HEK293 (cell line): ENCODE data around the gene STARD9.
"Not testable (repeated sequence)": the region's sequence is repeated elsewhere in the genome, so short reads cannot be mapped to it uniquely, and the experiment has no call there.

ENCODE experiments used
- CTCF ChIA-PET: fragments of 350-600 bp; formaldehyde crosslinking; extraction: SDS; loops from one replicate; lab custom pipeline; 2021; ENCODE audit warnings: antibody characterized with exemption; lab: Yijun Ruan, JAX
- POLR2A ChIA-PET: fragments of 300-600 bp; formaldehyde crosslinking; extraction: SDS; loops from one replicate; lab custom pipeline; 2020; ENCODE audit warnings: antibody characterized with exemption, inconsistent platforms; lab: Yijun Ruan, JAX
- H3K27ac ChIP-seq: fragments of 200-500 bp; sonication (Bioruptor generic); 2 replicates; pipeline ENCODE4 v1.5.1; 2014; ENCODE audit warnings: low read depth, low read length, control low read depth, inconsistent platforms; ENCODE audit errors: extremely low read depth
- H3K36me3 ChIP-seq, 2 experiments: fragments of 200-500 bp in 1 of 2; sonication (Bioruptor generic) in 1 of 2; 1 replicate in 1 of 2; 2 replicates in 1 of 2; pipeline ENCODE4 v1.5.1; 2014 to 2017; ENCODE audit warnings: inconsistent platforms in 2 of 2, low read length in 2 of 2; ENCODE audit not compliant: control insufficient read depth in 2 of 2, insufficient read depth in 1 of 2
- H3K4me1 ChIP-seq: fragments of 200-500 bp; sonication (Bioruptor generic); 2 replicates; pipeline ENCODE4 v1.5.1; 2014; ENCODE audit warnings: mild to moderate bottlenecking, low read length, inconsistent platforms; ENCODE audit not compliant: control insufficient read depth, insufficient read depth
- H3K4me3 ChIP-seq: 2 replicates; pipeline ENCODE4 v1.5.1; 2011; ENCODE audit warnings: low read depth, mild to moderate bottlenecking, control low read depth, low read length, moderate library complexity
- H3K9me3 ChIP-seq: fragments of 200-500 bp; sonication (Bioruptor generic); 2 replicates; pipeline ENCODE4 v1.5.1; 2014; ENCODE audit warnings: low read depth, low read length, inconsistent platforms; ENCODE audit not compliant: control insufficient read depth, insufficient read depth
- ZNF529 ChIP-seq: fragments of 450-650 bp; formaldehyde crosslinking; IDR thresholded peaks from 2 replicates; pipeline ENCODE4 v1.5.1; 2017; ENCODE audit warnings: missing genetic modification characterization, missing biosample characterization; ENCODE audit not compliant: insufficient replicate concordance
- TF ChIP-seq, protein P1 (sequence below): fragments of 450-650 bp; formaldehyde crosslinking; IDR thresholded peaks from 2 replicates; pipeline ENCODE4 v1.5.1; 2016; ENCODE audit warnings: missing biosample characterization, missing genetic modification characterization

The STARD9 gene

DNA sequence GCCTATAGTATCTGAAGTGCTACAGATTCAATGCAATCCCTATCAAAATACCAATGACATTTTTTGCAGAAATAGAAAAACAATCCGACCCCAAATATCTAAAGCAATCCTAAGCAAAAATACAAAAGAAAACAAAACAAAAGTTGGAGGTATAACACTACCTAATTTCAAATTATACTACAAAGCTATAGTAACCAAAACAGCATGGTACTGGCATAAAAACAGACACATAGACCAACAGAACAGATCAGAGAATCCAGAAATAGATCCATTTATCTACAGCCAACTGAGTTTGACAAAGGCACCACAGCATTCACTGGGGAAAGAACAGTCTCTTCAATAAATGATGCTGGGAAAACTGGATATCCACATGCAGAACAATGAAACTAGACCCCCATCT, 185.4 kb downstream of the STARD9 start (continued):
- TF ChIP-seq, protein P1, sequence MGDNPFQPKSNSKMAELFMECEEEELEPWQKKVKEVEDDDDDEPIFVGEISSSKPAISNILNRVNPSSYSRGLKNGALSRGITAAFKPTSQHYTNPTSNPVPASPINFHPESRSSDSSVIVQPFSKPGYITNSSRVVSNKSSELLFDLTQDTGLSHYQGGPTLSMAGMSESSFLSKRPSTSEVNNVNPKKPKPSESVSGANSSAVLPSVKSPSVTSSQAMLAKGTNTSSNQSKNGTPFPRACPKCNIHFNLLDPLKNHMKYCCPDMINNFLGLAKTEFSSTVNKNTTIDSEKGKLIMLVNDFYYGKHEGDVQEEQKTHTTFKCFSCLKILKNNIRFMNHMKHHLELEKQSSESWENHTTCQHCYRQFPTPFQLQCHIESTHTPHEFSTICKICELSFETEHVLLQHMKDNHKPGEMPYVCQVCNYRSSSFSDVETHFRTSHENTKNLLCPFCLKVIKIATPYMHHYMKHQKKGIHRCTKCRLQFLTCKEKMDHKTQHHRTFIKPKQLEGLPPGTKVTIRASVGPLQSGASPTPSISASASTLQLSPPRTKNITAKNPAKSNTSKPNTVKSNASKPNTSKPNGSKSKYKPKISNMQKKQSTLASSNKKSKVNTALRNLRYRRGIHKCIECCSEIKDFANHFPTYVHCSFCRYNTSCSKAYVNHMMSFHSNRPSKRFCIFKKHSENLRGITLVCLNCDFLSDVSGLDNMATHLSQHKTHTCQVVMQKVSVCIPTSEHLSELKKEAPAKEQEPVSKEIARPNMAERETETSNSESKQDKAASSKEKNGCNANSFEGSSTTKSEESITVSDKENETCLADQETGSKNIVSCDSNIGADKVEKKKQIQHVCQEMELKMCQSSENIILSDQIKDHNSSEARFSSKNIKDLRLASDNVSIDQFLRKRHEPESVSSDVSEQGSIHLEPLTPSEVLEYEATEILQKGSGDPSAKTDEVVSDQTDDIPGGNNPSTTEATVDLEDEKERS = peak; percentile 77; the same call in 1 of the 2 replicates

- H3K4me3 ChIP-seq, H3K36me3 ChIP-seq, H3K4me1 ChIP-seq, H3K27ac ChIP-seq, H3K9me3 ChIP-seq, POLR2A ChIA-PET, CTCF ChIA-PET: not testable (repeated sequence)
These were observed 186.4 kb downstream of the STARD9 start for GRCh38 chr15:42761813-42762212.

GRCh38 chr15:42764154-42764731, 188.8 kb downstream of the STARD9 start:
- H3K4me1 ChIP-seq, H3K9me3 ChIP-seq, H3K4me3 ChIP-seq, POLR2A ChIA-PET, H3K36me3 ChIP-seq, CTCF ChIA-PET, H3K27ac ChIP-seq: not testable (repeated sequence)

DNA sequence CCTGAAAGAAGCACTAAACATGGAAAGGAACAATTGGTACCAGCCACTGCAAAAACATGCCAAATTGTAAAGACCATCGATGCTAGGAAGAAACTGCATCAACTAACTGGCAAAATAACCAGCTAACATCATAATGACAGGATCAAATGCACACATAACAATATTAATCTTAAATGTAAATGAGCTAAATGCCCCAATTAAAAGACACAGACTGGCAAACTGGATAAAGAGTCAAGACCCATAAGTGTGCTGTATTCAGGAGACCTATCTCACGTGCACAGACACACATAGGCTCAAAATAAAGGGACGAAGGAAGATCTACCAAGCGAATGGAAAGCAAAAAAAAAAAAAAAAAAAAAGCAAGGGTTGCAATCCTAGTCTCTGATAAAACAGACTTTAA, 190.7 kb downstream of the STARD9 start:
- POLR2A ChIA-PET, H3K36me3 ChIP-seq, H3K4me1 ChIP-seq, CTCF ChIA-PET, H3K9me3 ChIP-seq, H3K27ac ChIP-seq, H3K4me3 ChIP-seq: not testable (repeated sequence)
- TF ChIP-seq ZNF529 (tag by site-specific recombination) = peak; percentile 85
